K562 (cell line): Measurements from ENCODE around the gene ZFYVE28. TPM values are rescaled to one million over a fixed set of nuclear protein-coding genes. Genes with fewer than 3 reads are reported as not detected.

ENCODE experiments used
- CC2D1A ChIP-seq: fragments of 450-650 bp; IDR thresholded peaks from 2 replicates; pipeline ENCODE4 v1.6.1; 2017; ENCODE audit warnings: mild to moderate bottlenecking
- CHD7 ChIP-seq: fragments of 200-600 bp; sonication (generic); IDR thresholded peaks from one replicate; pipeline ENCODE4 v1.6.1; 2012; ENCODE audit warnings: mild to moderate bottlenecking, low read depth, low read length, inconsistent platforms
- DNMT1 ChIP-seq: fragments of 450-650 bp; IDR thresholded peaks from 2 replicates; pipeline ENCODE4 v1.6.1; 2016; ENCODE audit warnings: antibody characterized with exemption, mild to moderate bottlenecking
- E2F1 ChIP-seq: sonication (generic); formaldehyde crosslinking; IDR thresholded peaks from 2 replicates; pipeline ENCODE4 v1.8.1; 2023; ENCODE audit warnings: mild to moderate bottlenecking, missing genetic modification reagents, moderate library complexity
- ILK ChIP-seq: fragments of 450-650 bp; IDR thresholded peaks from 2 replicates; pipeline ENCODE4 v1.6.1; 2016; ENCODE audit warnings: missing genetic modification characterization, low read depth, mild to moderate bottlenecking, missing compliant biosample characterization, moderate library complexity, borderline replicate concordance
- MYC ChIP-seq, 2 experiments: fragments of 250-450 bp in 1 of 2; sonication (Bioruptor Pico) in 1 of 2; IDR thresholded peaks; 2 replicates each; pipeline versions ENCODE4 v1.5.1 to v1.6.1; 2012 to 2021; ENCODE audit warnings: low read depth in 2 of 2, borderline replicate concordance in 1 of 2, improper control_type of control experiment in 1 of 2, low read length in 1 of 2, mild to moderate bottlenecking in 1 of 2, moderate library complexity in 1 of 2
- U2AF1 ChIP-seq: fragments of 200-400 bp; formaldehyde crosslinking; optimal IDR thresholded peaks from 2 replicates; pipeline ENCODE3; 2017; ENCODE audit warnings: mild to moderate bottlenecking, low read depth, low read length, moderate library complexity
- ZNF551 ChIP-seq: fragments of 250-450 bp; sonication (Bioruptor Pico); IDR thresholded peaks from 2 replicates; pipeline ENCODE4 v1.5.0; 2021; ENCODE audit warnings: mild to moderate bottlenecking, moderate library complexity
- polyA plus RNA-seq, 8 experiments: library from polyadenylated mRNA; depleted of rRNA in 4 of 8; stranded (reverse) in 5 of 8; unstranded in 3 of 8; fragments of >200 nt; fragmentation: Nextera tagmentation in 2 of 8; fragmentation: Illumina TruSeq in 1 of 8; extraction: Ambion mirVana in 2 of 8; extraction: Trizol in 1 of 8; gene quantifications; 2 replicates each; pipeline versions ENCODE4 v1.2.1 to v1.2.3, GENCODE V29; 2011 to 2014; ENCODE audit warnings: inconsistent platforms in 1 of 8, missing spikeins in 1 of 8
- total RNA-seq, 7 experiments: library from RNA; depleted of rRNA in 6 of 7; stranded (reverse); fragments of >200 nt in 6 of 7; fragmentation: Illumina TruSeq in 2 of 7; extraction: Trizol in 2 of 7; gene quantifications; 2 replicates each; pipeline versions ENCODE4 v1.2.1 to v1.2.3, GENCODE V29; 2011 to 2021; ENCODE audit warnings: low replicate concordance in 1 of 7

Gene ZFYVE28
- total and polyA plus RNA-seq, 9 of the 15 experiments (the other 6 are each of a cell fraction or from before 2014, with no cell fraction given), result 1.3 to 24.8 (median 8.9) TPM

- TF ChIP-seq E2F1 (CRISPR knock-in tag) (peak; percentile 47; the same call in 1 of the 2 replicates), ILK (tag) (no peak), MYC (IDR thresholded peaks at IDR 0.05; ENCODE audit: low read depth, low read length) (no peak), MYC (CRISPR knock-in tag; IDR thresholded peaks at IDR 0.05; ENCODE audit: borderline replicate concordance, low read depth) (no peak), CHD7 (no peak), ZNF551 (no peak), CC2D1A (no peak), U2AF1 (no peak), DNMT1 (no peak)
These were observed 2.4 kb downstream of the ZFYVE28 start (continued) for GRCh38 chr4:2415881-2416563.
